Lower leg skin (tissue), 4 donors: ENCODE results near the gene SH2D3A. TPM values are rescaled to one million over a fixed set of nuclear protein-coding genes. Genes with fewer than 3 reads are reported as not detected.

Experiments used
- DNase-seq, 2 donors: peaks; one replicate each; pipeline ENCODE4 v3.0.0-alpha.2; 2019; ENCODE audit warnings: low spot score in 2 of 2
- H3K4me3 ChIP-seq: fragments of 200-600 bp; sonication (generic); 2 replicates; pipeline ENCODE4 v1.5.1; 2017; ENCODE audit warnings: mild to moderate bottlenecking, low read depth; ENCODE audit not compliant: poor library complexity, severe bottlenecking
- CTCF ChIP-seq, 3 donors: fragments of 450-650 bp; IDR thresholded peaks; one replicate each; pipeline ENCODE4 v1.5.1; 2016; ENCODE audit warnings: antibody characterized with exemption in 3 of 3, mild to moderate bottlenecking in 3 of 3, moderate library complexity in 2 of 3
- POLR2A ChIP-seq, 2 donors: fragments of 450-650 bp; IDR thresholded peaks; one replicate each; pipeline ENCODE4 v1.6.1; 2016 to 2017; ENCODE audit warnings: antibody characterized with exemption in 2 of 2, mild to moderate bottlenecking in 1 of 2, moderate library complexity in 1 of 2
- WGBS, 2 donors: methylation state at CpG; one replicate each; pipeline ENCODE4 v1.1.5; 2018; 5-methylcytosine and 5-hydroxymethylcytosine counted together
- intact Hi-C: fragments of 100-400 bp; cut with DNase I; formaldehyde crosslinking; loops from one replicate; pipeline ENCODE4 v1.15.0; 2023; ENCODE audit warnings: low total_unique reads
- total RNA-seq, 4 donors: library from RNA; depleted of rRNA; stranded (reverse); fragments of >200 nt; gene quantifications; one replicate each; pipeline ENCODE4 v1.1.0, GENCODE V29; 2016

The SH2D3A gene
- total RNA-seq, 4 donors from 2014 or later = 53.0 to 142 (median 62.3) TPM

GRCh38 chr19:6735181-6735911 lies 31.9 kb downstream of the SH2D3A start:
- TF ChIP-seq POLR2A (IDR thresholded peaks at IDR 0.05) (no peak), CTCF (IDR thresholded peaks at IDR 0.05) (no peak)
- intact Hi-C loops = no loop called here
- no peak overlapping the region for H3K4me3 ChIP-seq
- DNase-seq = no peak
- 76 to 81% methylated on average over 15 of the region's 15 CpGs for WGBS, 2 donors

- no peak overlapping the region for H3K4me3 ChIP-seq
- intact Hi-C loops = no loop called here
- 87 to 88% methylated on average over 20 of the region's 20 CpGs for WGBS, 2 donors
- DNase-seq = no peak
- TF ChIP-seq POLR2A (IDR thresholded peaks at IDR 0.05) (no peak), CTCF (IDR thresholded peaks at IDR 0.05) (no peak)
Measured at GRCh38 chr19:6734096-6734696, 33.0 kb downstream of the SH2D3A start.

GRCh38 chr19:6733338-6734095 lies 33.7 kb downstream of the SH2D3A start:
- intact Hi-C loops = no loop called here
- 91 to 95% methylated on average over 25 to 29 of the region's 29 CpGs for WGBS, 2 donors
- DNase-seq = no peak
- no peak for TF ChIP-seq POLR2A (IDR thresholded peaks at IDR 0.05)
- no peak for TF ChIP-seq CTCF (IDR thresholded peaks at IDR 0.05)
- H3K4me3 ChIP-seq = no peak overlapping the region

GRCh38 chr19:6732803-6733337 lies 34.4 kb downstream of the SH2D3A start:
- intact Hi-C loops = no loop called here
- 90 to 93% methylated on average over 21 of the region's 21 CpGs for WGBS, 2 donors
- DNase-seq = no peak

GRCh38 chr19:6731822-6732221 lies 35.4 kb downstream of the SH2D3A start:
- no peak for TF ChIP-seq CTCF (IDR thresholded peaks at IDR 0.05)
- no peak for TF ChIP-seq POLR2A (IDR thresholded peaks at IDR 0.05)
- DNase-seq = no peak
- no peak overlapping the region for H3K4me3 ChIP-seq
- intact Hi-C loops = no loop called here
- 88 to 93% methylated on average over 17 to 22 of the region's 22 CpGs for WGBS, 2 donors

More at GRCh38 chr19:6732803-6733337, 34.4 kb downstream of the SH2D3A start:
- TF ChIP-seq POLR2A (IDR thresholded peaks at IDR 0.05) = no peak
- TF ChIP-seq CTCF (IDR thresholded peaks at IDR 0.05) = no peak
- no peak overlapping the region for H3K4me3 ChIP-seq
